Keratinocyte (primary cell): Measurements from ENCODE around the gene GLTP. TPM values are rescaled to one million over a fixed set of nuclear protein-coding genes. Genes with fewer than 3 reads are reported as not detected.
"Not testable (repeated sequence)": the region's sequence is repeated elsewhere in the genome, so short reads cannot be mapped to it uniquely, and the experiment has no call there.

Source experiments
- DNase-seq: peaks from one replicate; pipeline ENCODE4 v3.0.0-alpha.2; 2011; ENCODE audit warnings: low read depth, missing footprints, low spot score
- FAIRE-seq: peaks from 2 replicates; lab custom pipeline; 2011; peaks lifted over from hg19 to GRCh38; lab: Jason Lieb, UNC
- H2AFZ ChIP-seq: 2 replicates; pipeline ENCODE4 v1.6.0; 2012; ENCODE audit warnings: low read length, control low read depth, inconsistent platforms; ENCODE audit not compliant: control insufficient read depth
- H3K27ac ChIP-seq: 2 replicates; pipeline ENCODE4 v1.5.1; 2011; ENCODE audit warnings: low read length; ENCODE audit not compliant: control insufficient read depth, insufficient read depth
- H3K27me3 ChIP-seq: 3 replicates; pipeline ENCODE4 v1.6.0; 2011; ENCODE audit warnings: low read length; ENCODE audit not compliant: control insufficient read depth, insufficient read depth; ENCODE audit errors: extremely low read depth
- H3K36me3 ChIP-seq, 2 experiments: 2 replicates in 1 of 2; 3 replicates in 1 of 2; pipeline ENCODE4 v1.5.1; 2011; ENCODE audit warnings: low read length in 2 of 2, mild to moderate bottlenecking in 1 of 2; ENCODE audit not compliant: control insufficient read depth in 2 of 2, insufficient read depth in 2 of 2; ENCODE audit errors: extremely low read depth in 1 of 2
- H3K4me1 ChIP-seq: 3 replicates; pipeline ENCODE4 v1.5.1; 2011; ENCODE audit warnings: low read length; ENCODE audit not compliant: control insufficient read depth, insufficient read depth; ENCODE audit errors: extremely low read depth
- H3K4me2 ChIP-seq: 3 replicates; pipeline ENCODE4 v1.6.0; 2011; ENCODE audit warnings: low read depth, low read length; ENCODE audit not compliant: control insufficient read depth, insufficient read depth; ENCODE audit errors: extremely low read depth
- H3K4me3 ChIP-seq, 3 experiments: fragments of 200-600 bp in 1 of 3; sonication (generic) in 1 of 3; 2 replicates in 2 of 3; 3 replicates in 1 of 3; pipeline ENCODE4 v1.5.1; 2011 to 2016; ENCODE audit warnings: low read length in 3 of 3, mild to moderate bottlenecking in 3 of 3, control low read depth in 2 of 3, inconsistent platforms in 1 of 3, low read depth in 1 of 3, mixed read lengths in 1 of 3, mixed run types in 1 of 3, moderate library complexity in 1 of 3; ENCODE audit not compliant: control insufficient read depth in 2 of 3, insufficient read depth in 2 of 3; ENCODE audit errors: extremely low read depth in 1 of 3
- H3K79me2 ChIP-seq: 2 replicates; pipeline ENCODE4 v1.6.0; 2012; ENCODE audit warnings: low read length; ENCODE audit not compliant: control insufficient read depth, insufficient read depth
- H3K9ac ChIP-seq: 3 replicates; pipeline ENCODE4 v1.6.0; 2011; ENCODE audit warnings: low read length; ENCODE audit not compliant: control insufficient read depth, insufficient read depth; ENCODE audit errors: extremely low read depth
- H3K9me1 ChIP-seq: 3 replicates; pipeline ENCODE4 v1.6.0; 2011; ENCODE audit warnings: low read length; ENCODE audit not compliant: control insufficient read depth, insufficient read depth; ENCODE audit errors: extremely low read depth
- H3K9me3 ChIP-seq: 2 replicates; pipeline ENCODE4 v1.5.1; 2012; ENCODE audit warnings: low read depth, low read length; ENCODE audit not compliant: control insufficient read depth
- H4K20me1 ChIP-seq: 3 replicates; pipeline ENCODE4 v1.6.0; 2011; ENCODE audit warnings: low read length; ENCODE audit not compliant: control insufficient read depth, insufficient read depth; ENCODE audit errors: extremely low read depth
- CTCF ChIP-seq, 3 experiments: IDR thresholded peaks in 1 of 3; conservative IDR thresholded peaks in 1 of 3; optimal IDR thresholded peaks in 1 of 3; 2 replicates in 2 of 3; 3 replicates in 1 of 3; pipeline versions ENCODE3 to v1.5.1; 2011; ENCODE audit warnings: low read length in 3 of 3, mild to moderate bottlenecking in 3 of 3, moderate library complexity in 2 of 3, control low read depth in 1 of 3, inconsistent platforms in 1 of 3; ENCODE audit not compliant: insufficient read depth in 2 of 3; ENCODE audit errors: extremely low read depth in 1 of 3
- EZH2 ChIP-seq: IDR thresholded peaks from one replicate; pipeline ENCODE4 v1.6.1; 2012; ENCODE audit warnings: inconsistent platforms, mild to moderate bottlenecking, low read length, moderate library complexity
- dilution Hi-C: fragments of 300-500 bp; cut with MboI; formaldehyde crosslinking; loops from one replicate; pipeline ENCODE4 v1.7.0; 2020; ENCODE audit warnings: low sequenced_read_pairs; ENCODE audit not compliant: extremely low pct_ligation_motif_present
- polyA plus RNA-seq, 5 experiments: library from polyadenylated mRNA; depleted of rRNA in 3 of 5; stranded (reverse) in 3 of 5; stranded (forward) in 1 of 5; unstranded in 1 of 5; fragments of >200 nt; gene quantifications; 1 replicate in 1 of 5; 2 replicates in 3 of 5; 3 replicates in 1 of 5; pipeline versions ENCODE4 v1.2.1 to v1.2.3, GENCODE V29; 2011 to 2012; ENCODE audit warnings: missing spikeins in 2 of 5, low read depth in 1 of 5, low replicate concordance in 1 of 5

GLTP gene
- polyA plus RNA-seq, 1 donor (not counting 4 experiments of a cell fraction or from before 2014, with no cell fraction given), result 54.6 TPM

- Histone ChIP-seq H3K9ac (no peak overlapping the region), H3K36me3 (no peaks in the 10 kb centered on the region), H3K79me2 (no peaks in the 10 kb centered on the region), H3K4me3 (no peak overlapping the region), H3K9me3 (no peaks in the 10 kb centered on the region), H3K4me1 (peaks cover 27% of the 10 kb centered on the region), H3K9me1 (no peaks in the 10 kb centered on the region), H3K4me2 (no peak overlapping the region), H2AFZ (no peak overlapping the region), H4K20me1 (no peaks in the 10 kb centered on the region), H3K27me3 (no peaks in the 10 kb centered on the region), H3K27ac (no peak overlapping the region)
- DNase-seq, result no peak
- TF ChIP-seq CTCF (optimal IDR thresholded peaks at IDR 0.05 in 1 of 3, IDR thresholded peaks at IDR 0.05 in 1 of 3, conservative IDR thresholded peaks at IDR 0.05 in 1 of 3; ENCODE audit: extremely low read depth in 1 of 3, insufficient read depth in 2 of 3, low read length in 3 of 3) (no peak), EZH2 (no peak)
- FAIRE-seq, result no peak
- dilution Hi-C loops, result no loop called here
These were observed 12.4 kb upstream of the GLTP start for GRCh38 chr12:109892748-109893147.

- H3K27ac ChIP-seq, result no peak overlapping the region
- DNase-seq, result no peak
- no peak overlapping the region for H3K9ac ChIP-seq
- no peaks in the 10 kb centered on the region for H3K79me2 ChIP-seq
- FAIRE-seq, result no peak
- H3K36me3 ChIP-seq, result no peaks in the 10 kb centered on the region
- H4K20me1 ChIP-seq, result no peaks in the 10 kb centered on the region
- H3K4me3 ChIP-seq, result no peak overlapping the region
- dilution Hi-C loops, result no loop called here
- H3K9me1 ChIP-seq, result no peaks in the 10 kb centered on the region
- H2AFZ ChIP-seq, result no peak overlapping the region
- H3K27me3 ChIP-seq, result no peaks in the 10 kb centered on the region
- H3K4me2 ChIP-seq, result no peak overlapping the region
- no peaks in the 10 kb centered on the region for H3K9me3 ChIP-seq
- H3K4me1 ChIP-seq, result peaks cover 32% of the 10 kb centered on the region
- no peak for TF ChIP-seq EZH2
- no peak for TF ChIP-seq CTCF (optimal IDR thresholded peaks at IDR 0.05 in 1 of 3, IDR thresholded peaks at IDR 0.05 in 1 of 3, conservative IDR thresholded peaks at IDR 0.05 in 1 of 3; ENCODE audit: extremely low read depth in 1 of 3, insufficient read depth in 2 of 3, low read length in 3 of 3)
These were observed 11.9 kb upstream of the GLTP start for GRCh38 chr12:109892165-109892715.

- DNase-seq, H3K36me3 ChIP-seq, H3K27me3 ChIP-seq, H3K79me2 ChIP-seq, H3K4me2 ChIP-seq, H3K9ac ChIP-seq, FAIRE-seq, H3K27ac ChIP-seq, H2AFZ ChIP-seq, H3K9me1 ChIP-seq, H4K20me1 ChIP-seq, H3K4me3 ChIP-seq, H3K9me3 ChIP-seq, dilution Hi-C loops: not testable (repeated sequence)
- H3K4me1 ChIP-seq, result peaks cover 32% of the 10 kb centered on the region
These were observed 11.4 kb upstream of the GLTP start for GRCh38 chr12:109891731-109892130.
